ENCODE data around the gene HRH3. TPM values are rescaled to one million over a fixed set of nuclear protein-coding genes. Genes with fewer than 3 reads are reported as not detected.

The HRH3 gene
- total RNA-seq, 1 donor from 2014 or later = not detected

DNA sequence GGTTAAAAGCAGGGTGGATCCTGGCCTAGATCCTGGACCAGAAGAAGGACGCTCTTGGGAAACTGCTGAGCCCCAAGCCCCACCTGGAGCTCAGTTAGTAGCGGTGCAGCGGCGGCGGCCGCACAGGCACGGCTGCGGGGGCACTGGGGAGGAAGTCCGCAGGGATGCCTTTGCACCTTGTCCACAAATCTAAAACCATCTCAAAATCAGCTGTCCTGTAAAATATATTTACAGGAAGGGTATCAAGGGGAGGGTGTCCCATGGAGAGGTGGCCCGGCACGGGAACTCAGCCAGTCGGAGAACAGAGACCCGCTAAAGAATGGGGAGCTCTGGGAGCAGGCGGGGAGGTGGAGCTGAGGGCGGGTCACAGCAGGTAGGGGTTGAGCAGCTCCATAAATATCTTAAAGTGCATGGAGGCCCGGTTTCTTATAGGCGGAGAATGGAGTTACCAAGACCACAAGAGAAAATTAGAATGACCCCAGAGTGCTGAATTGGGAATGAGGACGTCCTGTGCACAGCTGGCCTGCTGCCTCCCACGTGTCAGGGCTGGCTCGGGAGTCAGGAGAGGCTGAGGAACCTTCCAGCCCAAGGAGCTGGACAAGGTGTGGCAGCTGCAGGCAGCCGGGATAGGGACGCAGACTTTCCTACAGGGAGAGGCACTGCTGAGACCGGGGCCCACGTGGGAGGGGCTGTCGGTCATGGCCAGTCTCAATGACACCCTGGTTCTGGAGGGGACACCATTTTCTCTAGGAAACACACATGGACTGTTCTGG is 29.3 kb downstream of the HRH3 start:
- no peak for DNase-seq (ENCODE audit: low spot score)
- no peak for ATAC-seq

DNA sequence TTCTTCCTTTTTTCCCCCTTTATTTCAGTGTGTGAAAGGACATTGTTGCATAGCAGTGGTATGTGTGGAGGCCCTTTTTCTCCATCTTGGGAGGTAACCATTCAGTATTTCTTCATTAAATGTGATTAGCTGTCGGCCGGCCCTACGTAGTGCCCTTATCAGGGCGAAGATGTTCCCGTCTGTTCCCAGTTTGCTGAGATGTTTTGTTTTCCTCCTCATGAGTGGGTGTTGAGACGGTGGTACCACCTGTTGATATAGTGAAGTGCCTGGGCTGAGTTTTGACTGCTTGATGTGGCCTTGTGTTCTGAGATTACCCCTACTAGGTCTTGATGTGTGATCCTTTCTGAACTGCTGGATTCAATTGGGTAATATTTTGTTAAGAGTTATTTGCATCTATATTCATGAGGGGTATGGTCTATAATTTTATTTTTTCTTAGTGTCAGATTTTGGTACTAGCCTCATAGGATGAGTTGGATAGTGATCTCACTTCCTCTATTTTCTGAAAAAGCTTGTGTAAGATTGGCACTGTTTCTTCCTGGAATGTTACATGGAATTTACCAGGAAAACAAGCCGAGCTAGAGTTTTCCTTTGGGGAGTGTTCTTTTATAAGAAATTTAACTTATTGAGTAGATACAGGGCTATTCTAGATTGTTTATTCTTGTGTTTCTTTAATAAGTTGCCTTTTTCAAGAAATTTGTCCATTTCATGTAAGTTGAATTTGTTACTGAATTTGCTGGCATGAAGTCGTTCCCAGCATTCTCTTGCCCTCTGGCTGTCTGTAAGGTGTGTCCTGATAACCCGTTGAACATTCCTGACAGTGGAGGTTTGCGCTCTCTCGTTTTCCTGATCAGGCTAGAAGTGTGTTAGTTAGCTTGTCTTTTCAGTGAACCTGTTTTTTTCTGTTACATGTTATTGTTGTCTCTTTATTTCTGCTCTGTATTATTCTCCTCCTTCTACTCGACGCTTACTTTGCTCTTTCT is 32.9 kb downstream of the HRH3 start:
- intact Hi-C loops (cut with DNase I) = no loop called here
- ATAC-seq (no peak), DNase-seq (ENCODE audit: low spot score) (no peak)

More for the DNA sequence above, 29.3 kb downstream of the HRH3 start:
- intact Hi-C loops (cut with DNase I) = no loop called here

DNA sequence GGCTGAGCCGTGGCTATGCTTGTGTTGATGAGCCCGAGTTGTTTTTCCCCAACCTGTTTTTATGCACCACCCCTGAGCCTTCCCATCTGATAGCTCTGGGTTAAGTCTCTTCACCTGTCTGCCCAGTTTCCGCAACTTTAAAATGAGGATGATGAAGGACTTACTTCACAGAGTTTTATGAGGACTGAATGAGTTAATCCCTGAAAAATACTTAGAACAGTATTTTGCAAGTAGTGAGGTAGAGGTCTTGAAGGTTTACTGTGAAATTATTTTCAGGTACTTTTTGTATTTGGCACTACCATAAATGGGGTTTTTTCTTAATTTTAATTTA is 34.0 kb downstream of the HRH3 start:
- ATAC-seq (no peak), DNase-seq (ENCODE audit: low spot score) (no peak)
- intact Hi-C loops (cut with DNase I) = no loop called here

DNA sequence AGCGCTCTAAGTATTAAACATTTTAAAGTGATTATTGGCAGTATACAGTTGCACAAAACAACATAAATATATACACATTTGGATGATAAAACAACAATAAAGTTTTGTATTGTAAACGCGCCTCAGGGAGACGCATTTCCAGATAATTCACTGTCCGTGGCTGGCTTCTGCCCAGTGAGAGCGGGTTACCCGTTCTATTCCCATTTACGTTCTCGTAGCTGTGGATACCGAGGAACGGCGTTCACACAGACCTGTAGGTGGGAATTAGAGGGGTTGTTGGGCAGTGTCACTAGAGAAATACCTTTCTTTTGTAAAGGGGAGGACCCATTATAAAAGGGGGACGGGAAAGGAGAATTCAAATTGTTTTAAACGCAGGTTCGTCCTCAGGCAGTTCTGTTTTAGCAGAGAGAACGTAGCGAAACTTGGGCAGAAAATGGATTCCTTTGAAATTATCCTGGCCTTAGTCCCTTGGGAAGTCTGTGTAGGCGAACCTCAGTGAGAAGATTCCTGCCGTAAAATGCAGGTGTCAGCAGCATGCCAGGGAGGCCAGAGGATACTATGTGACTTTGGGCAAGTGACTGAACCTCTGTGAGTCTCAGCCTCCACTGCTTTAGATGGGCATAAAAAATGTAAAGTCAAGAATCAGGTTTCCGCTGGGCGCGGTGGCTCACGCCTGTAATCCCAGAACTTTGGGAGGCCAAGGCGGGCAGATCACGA is 36.5 kb downstream of the HRH3 start:
- DNase-seq (ENCODE audit: low spot score) = no peak
- ATAC-seq = no peak
- intact Hi-C loops (cut with DNase I) = loop anchor here (5.0 kb wide), 1 partner anchor 174 kb away; no protein-coding TSS in a partner anchor

DNA sequence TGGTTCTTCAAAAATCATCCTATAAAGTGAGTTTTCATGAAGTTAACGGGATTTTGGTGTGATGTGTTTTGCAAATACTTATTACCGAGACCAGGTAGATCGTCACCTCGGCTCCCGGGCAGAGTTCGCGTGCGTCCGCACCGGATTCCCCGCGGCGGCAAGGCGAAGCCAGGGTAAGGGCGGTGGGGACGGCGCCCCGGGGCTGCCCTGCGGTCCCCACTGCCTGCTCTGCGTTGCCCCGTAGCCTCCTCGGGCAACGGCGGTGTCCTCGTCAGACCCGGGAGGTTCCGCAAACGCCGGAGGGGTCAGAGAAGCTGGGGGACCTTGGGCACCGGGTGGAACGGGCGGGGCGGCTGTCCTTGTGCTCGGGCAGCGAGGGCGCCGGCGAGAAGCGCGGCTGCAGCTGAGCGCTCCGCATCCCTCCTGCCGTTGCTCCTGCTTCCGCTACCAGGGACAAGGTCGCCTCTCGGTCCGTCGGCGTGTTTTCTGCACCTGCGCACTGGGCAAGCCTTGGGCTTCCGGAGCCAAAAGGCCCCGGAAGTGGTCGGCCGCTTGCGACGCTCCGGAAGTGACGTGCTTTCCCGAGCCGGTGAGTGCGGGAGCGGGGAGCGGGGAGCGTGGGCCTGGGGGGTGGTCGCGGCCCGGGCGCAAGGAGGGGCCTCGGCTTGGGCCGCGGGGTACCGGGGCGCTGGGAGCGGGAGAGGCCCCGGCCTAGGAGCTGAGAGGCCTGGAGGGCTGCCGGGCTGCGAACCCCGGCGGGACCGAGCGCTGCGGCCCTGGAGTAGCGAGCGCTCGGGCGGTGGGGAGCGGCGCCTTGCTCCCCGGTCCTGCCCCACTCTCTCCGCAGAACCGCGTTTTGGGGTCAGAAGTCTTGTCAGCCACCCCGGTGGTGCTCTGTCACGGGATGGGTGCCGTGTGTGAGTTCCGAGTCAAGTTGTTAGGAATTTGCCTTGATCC is 37.3 kb downstream of the HRH3 start, which contains the start of gene MTG2:
TSS of gene MTG2 (plus strand) at position 560 of the 957 bp plus-strand sequence. CDS start 10,393 bp downstream, outside the sequence.
- intact Hi-C loops (cut with DNase I) = loop anchor here (5.0 kb wide), 1 partner anchor 175 kb away; no protein-coding TSS in a partner anchor
- ATAC-seq = peak; percentile 98
- DNase-seq (ENCODE audit: low spot score) = peak; percentile 96

DNA sequence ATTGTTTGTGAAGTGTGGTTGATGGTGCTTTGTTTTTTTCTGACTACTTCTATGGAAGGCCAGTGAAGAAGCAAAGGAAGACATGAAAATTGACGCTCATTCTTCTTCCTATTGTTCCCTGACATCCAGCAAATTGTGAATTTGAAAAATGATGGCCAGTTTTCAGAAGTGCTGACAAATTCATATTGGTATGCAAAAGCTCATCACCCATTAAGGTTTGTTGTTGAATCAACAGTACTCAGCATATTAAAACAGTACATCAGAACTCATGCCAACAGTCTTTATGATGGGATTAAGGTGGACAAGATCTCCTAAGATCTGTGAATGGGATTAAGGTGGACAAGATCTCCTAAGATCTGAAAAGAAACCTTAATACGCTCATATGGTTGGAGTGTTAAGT is 38.3 kb downstream of the HRH3 start:
- DNase-seq (ENCODE audit: low spot score) (no peak), ATAC-seq (no peak)
- intact Hi-C loops (cut with DNase I) = loop anchor here (5.0 kb wide), 1 partner anchor 175 kb away; no protein-coding TSS in a partner anchor

DNA sequence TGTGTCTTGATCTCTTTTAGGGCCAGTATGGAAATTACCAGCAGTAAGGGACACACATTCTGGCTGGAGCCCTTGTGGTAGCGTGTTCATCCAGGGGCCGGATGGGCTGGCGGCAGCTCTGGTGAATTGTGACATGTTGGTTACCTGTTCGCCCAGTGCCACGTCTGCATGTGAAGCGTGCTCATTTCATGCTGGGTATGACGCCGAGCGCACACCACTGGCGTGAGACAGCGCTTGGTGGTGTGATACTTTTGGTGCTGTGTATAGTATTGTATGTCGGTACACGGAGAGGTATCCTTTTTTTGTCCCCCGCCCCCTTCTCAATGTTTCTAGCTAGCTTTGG is 40.9 kb downstream of the HRH3 start:
- DNase-seq (ENCODE audit: low spot score) (no peak), ATAC-seq (no peak)
- intact Hi-C loops (cut with DNase I) = no loop called here

DNA sequence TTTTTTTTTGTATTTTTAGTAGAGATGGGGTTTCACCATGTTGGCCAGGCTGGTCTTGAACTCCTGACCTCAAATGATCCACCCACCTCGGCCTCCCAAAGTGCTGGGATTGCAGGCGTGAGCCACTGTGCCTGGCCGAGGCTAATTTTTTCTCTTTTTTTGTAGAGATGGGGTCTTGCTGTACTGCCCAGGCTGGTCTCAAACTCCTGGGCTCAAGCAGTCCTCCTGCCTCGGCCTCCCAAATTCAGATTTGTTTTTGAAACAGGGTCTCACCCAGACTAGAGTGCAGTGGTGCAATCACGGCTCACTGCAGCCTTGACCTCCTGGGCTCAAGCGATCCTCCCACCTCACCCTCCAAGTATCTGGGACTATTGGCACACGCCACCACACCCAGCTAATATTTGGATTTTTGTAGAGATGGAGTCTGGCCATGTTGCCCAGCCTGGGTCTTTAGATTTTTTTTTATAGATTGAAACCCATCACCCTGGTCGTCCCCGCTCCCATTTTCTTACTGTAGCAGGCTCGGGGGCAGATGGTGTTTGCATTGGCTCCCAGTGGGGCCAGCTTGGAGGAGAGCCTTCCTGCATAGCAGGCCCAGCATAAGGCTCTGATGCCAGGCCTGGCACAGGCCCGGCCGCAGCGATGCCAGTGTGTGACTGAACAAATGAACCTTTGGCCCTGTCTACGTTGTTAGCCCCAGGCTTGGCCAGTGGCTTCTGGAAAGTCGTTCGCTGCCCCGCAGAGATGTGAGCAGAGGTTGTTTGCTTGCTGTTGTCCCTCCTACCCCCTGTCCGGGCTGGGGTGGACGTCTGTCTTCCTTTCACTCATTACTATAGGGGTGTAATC is 41.5 kb downstream of the HRH3 start:
- intact Hi-C loops (cut with DNase I) = no loop called here

DNA sequence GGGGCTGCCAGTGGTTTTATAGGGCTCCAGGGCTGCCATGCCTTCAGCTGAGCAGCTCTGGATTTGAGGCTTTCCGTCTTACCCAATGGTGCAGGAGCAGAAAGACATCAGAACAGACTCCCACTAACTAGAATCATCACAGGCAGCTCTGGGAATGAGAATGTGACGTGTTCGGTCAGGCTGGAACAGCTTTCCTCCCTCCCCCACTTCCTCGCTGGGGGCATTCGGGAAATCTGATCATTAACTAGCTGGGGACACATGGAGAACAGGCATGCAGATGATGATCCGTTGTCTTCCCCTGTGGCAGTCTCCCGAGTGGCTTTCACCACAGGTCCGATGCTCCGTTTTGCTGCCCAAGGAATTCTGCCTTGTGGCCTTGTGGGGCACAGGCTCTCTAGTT is 42.8 kb downstream of the HRH3 start:
- intact Hi-C loops (cut with DNase I) = no loop called here
- ATAC-seq (no peak), DNase-seq (ENCODE audit: low spot score) (no peak)

More for the DNA sequence above, 41.5 kb downstream of the HRH3 start:
- DNase-seq (ENCODE audit: low spot score) (no peak), ATAC-seq (no peak)

DNA sequence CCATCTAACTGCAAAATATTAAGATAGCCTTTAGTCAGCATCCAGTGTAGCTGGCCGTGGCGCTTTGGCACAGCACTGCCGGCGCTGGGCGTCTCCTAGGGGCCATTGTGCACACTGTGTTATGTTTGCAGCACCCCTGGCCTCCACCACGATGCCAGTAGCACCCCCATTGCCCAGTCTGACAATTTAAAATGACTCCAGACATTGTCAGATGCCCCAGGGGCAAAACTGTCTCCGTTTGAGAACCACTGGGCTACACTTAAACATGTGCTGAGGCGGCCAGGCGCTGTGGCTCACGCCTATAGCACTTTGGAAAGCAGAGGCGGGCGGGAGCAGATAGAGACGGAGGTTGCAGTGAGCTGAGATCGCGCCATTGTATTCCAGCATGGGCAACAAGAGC is 43.2 kb downstream of the HRH3 start:
- ATAC-seq (no peak), DNase-seq (ENCODE audit: low spot score) (no peak)
- intact Hi-C loops (cut with DNase I) = no loop called here

DNA sequence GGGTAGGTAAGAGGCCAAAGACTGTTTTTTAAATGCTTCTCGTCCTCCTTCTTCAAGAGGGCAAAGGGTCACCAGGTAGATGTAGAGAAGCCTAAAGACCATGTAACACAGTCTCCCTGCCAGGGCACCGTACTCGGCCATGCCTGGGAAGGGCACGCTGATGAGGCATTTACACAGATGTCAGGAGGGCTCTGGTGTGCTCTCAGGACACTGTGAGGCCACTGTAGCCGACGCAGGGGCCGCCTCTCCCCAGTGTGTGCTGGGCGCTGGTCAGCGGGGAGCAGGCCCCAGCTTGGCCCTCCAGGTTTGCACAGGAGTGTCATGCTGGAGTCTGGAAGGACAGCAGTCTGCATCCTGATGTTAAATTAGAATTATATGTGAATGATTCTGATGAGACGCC is 44.4 kb downstream of the HRH3 start:
- no peak for DNase-seq (ENCODE audit: low spot score)
- intact Hi-C loops (cut with DNase I) = no loop called here
- ATAC-seq = no peak

DNA sequence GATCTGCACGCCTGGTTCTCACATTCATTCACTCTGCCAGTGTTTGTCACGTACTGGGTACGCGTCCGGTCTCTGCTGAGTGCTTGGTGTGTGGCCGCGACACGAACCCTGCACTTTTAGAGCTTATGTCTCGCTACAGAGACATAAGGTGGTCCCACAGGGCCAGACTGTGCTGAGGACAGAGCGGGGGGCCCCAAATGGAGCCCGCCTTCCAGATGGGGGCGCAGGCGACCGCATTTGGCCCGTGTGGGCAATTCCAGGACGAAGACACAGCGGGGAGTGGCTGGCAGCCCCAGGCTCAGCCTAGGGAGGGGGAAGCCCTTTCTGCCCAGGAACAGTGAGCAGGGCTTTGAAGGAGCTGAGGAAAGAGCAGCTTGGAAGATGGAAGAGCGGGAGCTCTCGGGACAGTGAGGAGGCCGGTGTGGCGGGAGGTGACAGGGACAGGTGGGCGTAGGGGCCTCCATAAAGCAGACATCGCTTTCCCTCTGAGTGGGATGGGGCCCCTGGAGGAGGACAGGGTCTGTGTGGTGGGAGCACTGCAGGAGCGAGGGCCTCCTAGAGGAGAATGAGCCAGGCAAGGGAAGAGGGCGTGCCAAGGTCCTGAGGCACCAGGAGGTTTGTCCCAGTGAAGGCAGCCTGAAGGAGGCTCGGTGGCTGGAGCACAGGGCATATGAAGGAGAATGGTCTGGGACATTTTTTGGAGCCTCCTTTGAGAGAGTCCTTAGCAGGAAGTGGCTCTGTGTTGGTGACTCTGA is 45.0 kb downstream of the HRH3 start:
- ATAC-seq = no peak
- no peak for DNase-seq (ENCODE audit: low spot score)
- intact Hi-C loops (cut with DNase I) = no loop called here

DNA sequence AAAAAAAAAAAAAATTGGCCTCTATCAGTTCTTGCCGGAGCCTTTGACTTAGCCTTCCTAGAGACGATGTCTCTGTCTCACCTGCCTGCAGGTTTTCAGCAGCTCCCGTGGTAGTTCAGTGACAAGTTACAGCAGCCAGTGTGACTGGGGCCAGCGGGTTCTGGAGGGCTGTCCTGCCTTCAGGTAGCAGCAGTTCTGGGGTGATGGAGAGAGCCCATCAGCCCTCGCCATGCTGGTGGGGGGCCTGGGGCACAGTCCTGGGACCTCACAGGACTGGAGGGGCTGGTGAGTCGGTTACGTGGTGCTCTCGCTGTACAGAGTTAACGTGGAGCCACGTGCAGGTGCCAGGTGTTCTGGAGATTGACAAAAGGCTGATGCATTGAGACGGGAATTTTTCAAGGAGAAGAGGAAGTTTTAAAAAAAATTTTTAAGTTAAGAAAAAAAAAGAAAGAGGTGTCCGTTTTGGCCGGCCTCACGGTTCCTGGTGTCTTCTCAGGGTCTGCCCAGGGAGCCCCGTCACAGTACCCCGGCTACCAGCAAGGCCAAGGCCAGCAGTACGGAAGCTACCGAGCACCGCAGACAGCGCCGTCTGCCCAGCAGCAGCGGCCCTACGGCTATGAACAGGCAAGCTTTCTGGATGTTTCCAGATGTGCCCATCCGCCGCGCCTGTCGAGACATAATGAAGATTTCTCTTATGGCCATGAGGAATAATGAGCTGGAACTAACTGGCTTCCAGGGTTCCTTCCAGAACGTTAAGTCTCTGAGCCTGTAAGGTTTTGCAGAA is 45.9 kb downstream of the HRH3 start:
- intact Hi-C loops (cut with DNase I) = no loop called here
- ATAC-seq (no peak), DNase-seq (ENCODE audit: low spot score) (no peak)

DNA sequence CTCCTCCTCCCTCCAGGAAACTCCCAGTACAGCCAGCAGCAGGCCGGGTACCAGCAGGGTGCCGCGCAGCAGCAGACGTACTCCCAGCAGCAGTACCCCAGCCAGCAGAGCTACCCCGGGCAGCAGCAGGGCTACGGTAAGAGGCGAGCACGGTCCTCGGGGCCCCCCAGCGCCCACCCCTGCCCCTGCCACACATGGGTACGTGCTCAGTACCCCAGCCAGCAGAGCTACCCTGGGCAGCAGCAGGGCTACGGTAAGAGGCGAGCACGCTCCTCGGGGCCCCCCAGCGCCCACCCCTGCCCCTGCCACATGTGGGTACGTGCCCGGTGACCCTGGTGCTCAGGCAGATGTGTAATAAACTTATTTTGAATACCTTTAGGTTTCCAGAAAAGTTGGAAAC is 47.4 kb downstream of the HRH3 start:
- intact Hi-C loops (cut with DNase I) = no loop called here
- DNase-seq (ENCODE audit: low spot score) = no peak
- no peak for ATAC-seq

DNA sequence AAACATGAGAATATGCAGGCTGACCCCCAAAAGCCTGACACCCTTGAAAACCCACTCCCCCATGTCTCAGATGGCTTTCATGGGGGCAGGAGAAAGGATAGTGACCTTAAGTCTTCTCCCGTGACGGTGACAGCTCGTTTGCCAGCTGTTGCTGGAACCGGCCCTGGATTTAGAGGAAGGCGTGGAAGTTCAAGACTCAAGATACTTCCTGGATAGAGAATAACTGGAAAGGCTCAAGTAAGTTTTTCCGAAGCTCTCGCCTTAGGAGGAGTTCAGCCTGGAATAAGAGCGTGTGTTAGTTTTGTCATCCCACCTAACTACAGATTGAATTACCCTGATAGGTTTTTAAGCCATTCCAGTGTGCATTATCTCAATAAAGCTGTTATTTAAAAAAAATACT is 48.8 kb downstream of the HRH3 start:
- ATAC-seq = no peak
- intact Hi-C loops (cut with DNase I) = no loop called here
- no peak for DNase-seq (ENCODE audit: low spot score)

DNA sequence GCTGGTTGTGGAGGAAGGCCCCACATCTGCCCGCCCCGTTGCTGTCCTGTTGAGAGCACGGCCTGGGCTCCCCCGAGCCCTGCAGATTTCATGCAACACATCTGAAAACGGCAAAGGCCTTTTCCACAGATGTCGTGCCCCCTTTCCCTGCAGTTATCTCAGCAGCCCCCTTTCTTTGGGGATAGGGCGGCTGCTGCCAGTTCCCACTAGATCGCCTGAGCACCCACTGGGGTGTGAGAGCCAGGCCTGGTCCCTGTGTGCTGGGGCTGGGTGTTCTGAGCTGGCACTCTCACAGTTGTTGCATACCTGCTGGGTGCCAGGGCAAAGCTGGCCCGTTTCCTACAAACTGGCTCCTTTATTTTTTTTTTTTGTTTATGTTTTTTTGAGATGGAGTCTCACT is 49.5 kb downstream of the HRH3 start:
- DNase-seq (ENCODE audit: low spot score) = no peak
- ATAC-seq = no peak
- intact Hi-C loops (cut with DNase I) = no loop called here
